ENCODE results near the gene TREML2.

Gene TREML2

DNA sequence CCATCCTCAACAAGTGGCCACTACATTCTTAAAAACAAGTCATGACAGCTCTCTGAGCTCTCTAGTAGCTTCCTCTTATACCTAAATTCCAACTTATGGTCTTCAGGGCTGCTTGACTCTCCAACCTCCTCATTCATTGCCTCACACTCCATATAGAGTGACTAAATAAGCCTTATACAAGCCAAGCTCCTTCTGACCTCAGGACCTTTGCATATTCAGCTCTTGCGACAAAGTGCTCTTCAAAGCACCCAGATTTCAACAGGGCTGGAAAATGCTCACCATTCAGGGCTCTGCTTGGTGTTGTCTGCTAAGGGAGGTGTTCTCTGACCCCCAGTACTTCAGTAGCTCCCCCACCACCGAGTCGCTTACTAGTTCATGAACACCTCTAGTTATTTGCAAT, 3.7 kb downstream of the TREML2 start:
- Histone ChIP-seq H3K4me3 (ENCODE audit: low read depth, low read length) (no peak overlapping the region), H3K4me1 (ENCODE audit: control insufficient read depth, insufficient read depth, low read length) (no peaks in the 10 kb centered on the region), H3K9me3 (ENCODE audit: control insufficient read depth, insufficient read depth, low read depth, low read length) (no peaks in the 10 kb centered on the region), H3K36me3 (ENCODE audit: control insufficient read depth in 2 of 2, insufficient read depth in 1 of 2, low read length in 2 of 2) (no peaks in the 10 kb centered on the region), H3K27ac (ENCODE audit: extremely low read depth, low read depth, low read length) (no peak overlapping the region)
- POLR2A ChIA-PET = no interaction called here
- TF ChIP-seq SCRT2 (tag by site-specific recombination; IDR thresholded peaks at IDR 0.05) (0 out of 2 replicates have a peak, but pooled peaks have one; percentile 29), ZNF776 (tag by site-specific recombination; IDR thresholded peaks at IDR 0.05; ENCODE audit: borderline replicate concordance) (no peak), ZNF623 (tag by site-specific recombination; IDR thresholded peaks at IDR 0.05) (peak; percentile 72)
- CTCF ChIA-PET = interaction anchor here (0.8 to 1.8 kb wide), 3 partner anchors 15 to 122 kb away, joined by 3 to 10 read pairs (median 8); no protein-coding TSS in a partner anchor

DNA sequence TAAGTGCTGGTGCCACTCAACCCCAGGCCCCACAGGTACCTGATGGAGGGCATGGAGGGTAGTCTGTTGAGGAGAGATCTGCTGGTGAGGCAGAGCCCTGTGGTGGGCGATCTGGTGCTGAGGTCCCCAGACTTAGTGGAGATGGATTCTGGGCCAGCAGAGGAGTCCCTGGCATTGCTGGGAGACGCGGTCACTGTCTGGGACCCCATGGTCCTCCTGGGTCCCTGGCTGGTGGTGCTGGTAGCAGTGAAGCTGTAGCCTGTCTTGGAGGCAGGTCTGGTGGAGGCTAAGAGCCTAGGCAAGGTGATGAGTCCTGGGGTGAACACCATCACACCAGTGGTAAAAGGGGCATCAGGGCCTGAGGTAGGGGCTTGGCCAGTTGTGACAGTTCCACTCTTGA, 6.6 kb downstream of the TREML2 start:
- H3K4me1 ChIP-seq (ENCODE audit: control insufficient read depth, insufficient read depth, low read length) = no peaks in the 10 kb centered on the region
- H3K4me3 ChIP-seq (ENCODE audit: low read depth, low read length) = no peak overlapping the region
- ChIA-PET CTCF (interaction anchor here (0.5 to 0.7 kb wide), 2 partner anchors 88 to 218 kb away, joined by 3 to 4 read pairs; no protein-coding TSS in a partner anchor), POLR2A (no interaction called here)
- no peaks in the 10 kb centered on the region for H3K36me3 ChIP-seq (ENCODE audit: control insufficient read depth in 2 of 2, insufficient read depth in 1 of 2, low read length in 2 of 2)
- no peak overlapping the region for H3K27ac ChIP-seq (ENCODE audit: extremely low read depth, low read depth, low read length)
- no peaks in the 10 kb centered on the region for H3K9me3 ChIP-seq (ENCODE audit: control insufficient read depth, insufficient read depth, low read depth, low read length)
- TF ChIP-seq ZNF555 (tag by site-specific recombination; conservative IDR thresholded peaks at IDR 0.05) (no peak), ZNF707 (tag by site-specific recombination; IDR thresholded peaks at IDR 0.05) (no peak), ZNF223 (tag by site-specific recombination; IDR thresholded peaks at IDR 0.05) (no peak), ZNF394 (tag by site-specific recombination; IDR thresholded peaks at IDR 0.05; ENCODE audit: borderline replicate concordance) (no peak), WT1 (tag by site-specific recombination; IDR thresholded peaks at IDR 0.05) (no peak), ZNF202 (tag by site-specific recombination; IDR thresholded peaks at IDR 0.05; ENCODE audit: borderline replicate concordance) (no peak), ZEB2 (tag by site-specific recombination; IDR thresholded peaks at IDR 0.05) (no peak), HOXC10 (CRISPR knock-in tag; IDR thresholded peaks at IDR 0.05) (no peak)
- TF ChIP-seq, protein P1, sequence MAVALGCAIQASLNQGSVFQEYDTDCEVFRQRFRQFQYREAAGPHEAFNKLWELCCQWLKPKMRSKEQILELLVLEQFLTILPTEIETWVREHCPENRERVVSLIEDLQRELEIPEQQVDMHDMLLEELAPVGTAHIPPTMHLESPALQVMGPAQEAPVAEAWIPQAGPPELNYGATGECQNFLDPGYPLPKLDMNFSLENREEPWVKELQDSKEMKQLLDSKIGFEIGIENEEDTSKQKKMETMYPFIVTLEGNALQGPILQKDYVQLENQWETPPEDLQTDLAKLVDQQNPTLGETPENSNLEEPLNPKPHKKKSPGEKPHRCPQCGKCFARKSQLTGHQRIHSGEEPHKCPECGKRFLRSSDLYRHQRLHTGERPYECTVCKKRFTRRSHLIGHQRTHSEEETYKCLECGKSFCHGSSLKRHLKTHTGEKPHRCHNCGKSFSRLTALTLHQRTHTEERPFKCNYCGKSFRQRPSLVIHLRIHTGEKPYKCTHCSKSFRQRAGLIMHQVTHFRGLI (tag by site-specific recombination; IDR thresholded peaks at IDR 0.05) = no peak
- TF ChIP-seq, protein P2, sequence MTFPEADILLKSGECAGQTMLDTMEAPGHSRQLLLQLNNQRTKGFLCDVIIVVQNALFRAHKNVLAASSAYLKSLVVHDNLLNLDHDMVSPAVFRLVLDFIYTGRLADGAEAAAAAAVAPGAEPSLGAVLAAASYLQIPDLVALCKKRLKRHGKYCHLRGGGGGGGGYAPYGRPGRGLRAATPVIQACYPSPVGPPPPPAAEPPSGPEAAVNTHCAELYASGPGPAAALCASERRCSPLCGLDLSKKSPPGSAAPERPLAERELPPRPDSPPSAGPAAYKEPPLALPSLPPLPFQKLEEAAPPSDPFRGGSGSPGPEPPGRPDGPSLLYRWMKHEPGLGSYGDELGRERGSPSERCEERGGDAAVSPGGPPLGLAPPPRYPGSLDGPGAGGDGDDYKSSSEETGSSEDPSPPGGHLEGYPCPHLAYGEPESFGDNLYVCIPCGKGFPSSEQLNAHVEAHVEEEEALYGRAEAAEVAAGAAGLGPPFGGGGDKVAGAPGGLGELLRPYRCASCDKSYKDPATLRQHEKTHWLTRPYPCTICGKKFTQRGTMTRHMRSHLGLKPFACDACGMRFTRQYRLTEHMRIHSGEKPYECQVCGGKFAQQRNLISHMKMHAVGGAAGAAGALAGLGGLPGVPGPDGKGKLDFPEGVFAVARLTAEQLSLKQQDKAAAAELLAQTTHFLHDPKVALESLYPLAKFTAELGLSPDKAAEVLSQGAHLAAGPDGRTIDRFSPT (tag by site-specific recombination; IDR thresholded peaks at IDR 0.05) = no peak

DNA sequence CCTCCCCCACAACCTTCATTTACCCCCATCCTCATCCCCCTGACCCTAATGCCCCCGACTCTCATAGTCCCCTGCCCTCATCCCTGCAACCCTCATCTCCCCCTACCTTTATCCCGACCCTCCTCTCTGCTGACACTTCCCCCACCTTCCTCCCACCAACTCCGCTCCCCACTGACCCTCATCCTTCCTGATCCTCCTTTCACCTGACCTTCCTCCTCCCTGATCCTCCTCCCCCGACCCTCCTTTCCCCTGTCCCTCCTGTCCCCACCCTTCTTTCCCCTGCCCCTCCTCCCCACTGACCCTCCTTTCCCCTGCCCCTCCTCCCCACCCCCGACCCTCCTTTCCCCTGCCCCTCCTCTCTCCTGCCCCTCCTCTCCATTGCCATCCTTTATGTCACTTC, 7.1 kb downstream of the TREML2 start:
- POLR2A ChIA-PET = no interaction called here
- Histone ChIP-seq H3K9me3 (ENCODE audit: control insufficient read depth, insufficient read depth, low read depth, low read length) (no peaks in the 10 kb centered on the region), H3K36me3 (ENCODE audit: control insufficient read depth in 2 of 2, insufficient read depth in 1 of 2, low read length in 2 of 2) (no peaks in the 10 kb centered on the region), H3K4me1 (ENCODE audit: control insufficient read depth, insufficient read depth, low read length) (no peaks in the 10 kb centered on the region), H3K4me3 (ENCODE audit: low read depth, low read length) (no peak overlapping the region), H3K27ac (ENCODE audit: extremely low read depth, low read depth, low read length) (no peak overlapping the region)
- CTCF ChIA-PET = no interaction called here
- TF ChIP-seq ZFP69B (tag by site-specific recombination; IDR thresholded peaks at IDR 0.05) (no peak), MEIS1 (CRISPR knock-in tag; IDR thresholded peaks at IDR 0.05; ENCODE audit: borderline replicate concordance) (no peak), SALL2 (tag by site-specific recombination; IDR thresholded peaks at IDR 0.05; ENCODE audit: borderline replicate concordance) (no peak), ZNF24 (tag by site-specific recombination; IDR thresholded peaks at IDR 0.05) (no peak), SCRT2 (tag by site-specific recombination; IDR thresholded peaks at IDR 0.05) (no peak), ZNF121 (tag by site-specific recombination; IDR thresholded peaks at IDR 0.05) (no peak), GFI1B (tag by site-specific recombination; IDR thresholded peaks at IDR 0.05) (no peak), ZNF292 (tag by site-specific recombination; IDR thresholded peaks at IDR 0.05; ENCODE audit: borderline replicate concordance, low read depth) (no peak)
- TF ChIP-seq, protein P3, sequence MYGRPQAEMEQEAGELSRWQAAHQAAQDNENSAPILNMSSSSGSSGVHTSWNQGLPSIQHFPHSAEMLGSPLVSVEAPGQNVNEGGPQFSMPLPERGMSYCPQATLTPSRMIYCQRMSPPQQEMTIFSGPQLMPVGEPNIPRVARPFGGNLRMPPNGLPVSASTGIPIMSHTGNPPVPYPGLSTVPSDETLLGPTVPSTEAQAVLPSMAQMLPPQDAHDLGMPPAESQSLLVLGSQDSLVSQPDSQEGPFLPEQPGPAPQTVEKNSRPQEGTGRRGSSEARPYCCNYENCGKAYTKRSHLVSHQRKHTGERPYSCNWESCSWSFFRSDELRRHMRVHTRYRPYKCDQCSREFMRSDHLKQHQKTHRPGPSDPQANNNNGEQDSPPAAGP (tag by site-specific recombination; IDR thresholded peaks at IDR 0.05) = 0 out of 2 replicates have a peak, but pooled peaks have one; percentile 60
